Loucy (cell line): Measurements from ENCODE around the gene EHD2.

Experiments used
- H2AFZ ChIP-seq: fragments of 200-600 bp; sonication (generic); 2 replicates; pipeline ENCODE4 v1.6.0; 2016; ENCODE audit warnings: antibody characterized with exemption, mild to moderate bottlenecking, low read length, moderate library complexity
- H3F3A ChIP-seq: fragments of 200-600 bp; 2 replicates; pipeline ENCODE4 v1.6.0; 2016; ENCODE audit warnings: antibody characterized with exemption, low read depth, mild to moderate bottlenecking
- H3K27me3 ChIP-seq: fragments of 200-600 bp; sonication (generic); 2 replicates; pipeline ENCODE4 v1.6.1; 2014; ENCODE audit warnings: low read length, mild to moderate bottlenecking; ENCODE audit not compliant: insufficient read depth, poor library complexity, severe bottlenecking
- H3K36me3 ChIP-seq: fragments of 200-600 bp; sonication (generic); 2 replicates; pipeline ENCODE4 v1.6.1; 2016; ENCODE audit warnings: low read length; ENCODE audit not compliant: insufficient read depth
- H3K4me1 ChIP-seq: fragments of 200-600 bp; sonication (generic); 2 replicates; pipeline ENCODE4 v1.5.1; 2014; ENCODE audit warnings: low read length, mild to moderate bottlenecking; ENCODE audit not compliant: insufficient read depth, poor library complexity, severe bottlenecking
- H3K4me2 ChIP-seq: fragments of 200-600 bp; sonication (generic); 2 replicates; pipeline ENCODE4 v1.6.0; 2014; ENCODE audit warnings: antibody characterized with exemption, low read length, low read depth, mild to moderate bottlenecking; ENCODE audit not compliant: poor library complexity, severe bottlenecking
- H3K4me3 ChIP-seq: fragments of 200-600 bp; sonication (generic); 2 replicates; pipeline ENCODE4 v1.5.1; 2014; ENCODE audit warnings: low read length, mild to moderate bottlenecking, mixed read lengths; ENCODE audit not compliant: poor library complexity, severe bottlenecking
- H3K79me2 ChIP-seq: fragments of 200-600 bp; sonication (generic); 2 replicates; pipeline ENCODE4 v1.6.1; 2014; ENCODE audit warnings: low read length; ENCODE audit not compliant: insufficient read depth
- H3K9ac ChIP-seq: fragments of 200-600 bp; sonication (generic); 2 replicates; pipeline ENCODE4 v1.6.0; 2014; ENCODE audit warnings: mild to moderate bottlenecking, low read depth, low read length, moderate library complexity; ENCODE audit not compliant: poor library complexity, severe bottlenecking
- H3K9me2 ChIP-seq: fragments of 200-600 bp; sonication (generic); replicated peaks from 2 replicates; pipeline ENCODE4 v1.6.1; 2016; ENCODE audit warnings: low read depth, low read length, mixed read lengths
- H3K9me3 ChIP-seq: fragments of 200-600 bp; sonication (generic); 2 replicates; pipeline ENCODE4 v1.6.1; 2014; ENCODE audit warnings: mild to moderate bottlenecking, antibody characterized with exemption, low read length, low read depth; ENCODE audit not compliant: insufficient read depth
- H4K20me1 ChIP-seq: fragments of 200-600 bp; sonication (generic); 2 replicates; pipeline ENCODE4 v1.6.0; 2014; ENCODE audit warnings: antibody characterized with exemption, low read length, mild to moderate bottlenecking; ENCODE audit not compliant: insufficient read depth, poor library complexity, severe bottlenecking
- CTCF ChIP-seq: fragments of 200-600 bp; sonication (generic); conservative IDR thresholded peaks from 2 replicates; pipeline ENCODE4 v1.5.1; 2014; ENCODE audit warnings: mild to moderate bottlenecking, antibody characterized with exemption, low read length
- EZH2phosphoT487 ChIP-seq: fragments of 200-600 bp; IDR thresholded peaks from 2 replicates; pipeline ENCODE4 v1.6.1; 2018; ENCODE audit warnings: antibody characterized with exemption, mild to moderate bottlenecking, moderate library complexity, borderline replicate concordance

The EHD2 gene

DNA sequence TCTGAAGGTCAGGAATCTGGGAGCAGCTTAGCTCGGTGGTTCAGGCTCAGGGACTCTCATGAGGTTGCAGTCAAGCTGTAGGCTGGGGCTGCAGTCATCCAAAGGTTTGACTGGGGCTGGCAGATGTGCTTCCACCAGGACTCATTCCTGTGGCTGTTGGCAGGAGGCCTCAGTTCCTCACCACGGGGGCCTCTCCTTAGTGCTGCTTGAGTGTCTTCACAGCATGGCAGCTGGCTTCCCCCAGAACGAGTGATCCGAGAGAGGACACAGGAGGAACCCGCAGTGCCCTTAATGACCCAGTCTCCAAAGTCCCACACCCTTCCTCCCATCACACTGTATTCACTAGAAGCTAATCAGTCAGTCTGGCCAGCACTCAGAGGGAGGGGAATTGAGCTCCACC is 38.7 kb upstream of the EHD2 start:
- H3F3A ChIP-seq = no peaks in the 10 kb centered on the region
- no peaks in the 10 kb centered on the region for H3K9me3 ChIP-seq
- no peak overlapping the region for H3K4me2 ChIP-seq
- no peaks in the 10 kb centered on the region for H3K4me1 ChIP-seq
- H3K4me3 ChIP-seq = no peak overlapping the region
- peaks cover 5% of the 10 kb centered on the region; the same call in 1 of the 2 replicates for H3K79me2 ChIP-seq
- H3K9ac ChIP-seq = no peak overlapping the region
- H2AFZ ChIP-seq = no peak overlapping the region
- no peaks in the 10 kb centered on the region for H3K9me2 ChIP-seq
- TF ChIP-seq CTCF (no peak), EZH2phosphoT487 (no peak)
- H4K20me1 ChIP-seq = no peaks in the 10 kb centered on the region
- no peaks in the 10 kb centered on the region for H3K27me3 ChIP-seq
- H3K36me3 ChIP-seq = peaks cover 44% of the 10 kb centered on the region; the same call in 1 of the 2 replicates

GRCh38 chr19:47675271-47675670 is 38.0 kb upstream of the EHD2 start:
- Histone ChIP-seq H3K4me1 (no peaks in the 10 kb centered on the region), H3K9ac (no peak overlapping the region), H3K4me2 (no peak overlapping the region), H3K4me3 (no peak overlapping the region), H3K9me2 (no peaks in the 10 kb centered on the region), H2AFZ (no peak overlapping the region), H3K36me3 (peaks cover 41% of the 10 kb centered on the region; the same call in 1 of the 2 replicates), H3K27me3 (no peaks in the 10 kb centered on the region), H4K20me1 (no peaks in the 10 kb centered on the region), H3K79me2 (0 out of 2 replicates have a peak, but pooled peaks cover 4% of the 10 kb centered on the region), H3F3A (no peaks in the 10 kb centered on the region), H3K9me3 (no peaks in the 10 kb centered on the region)
- TF ChIP-seq EZH2phosphoT487 (no peak), CTCF (no peak)

DNA sequence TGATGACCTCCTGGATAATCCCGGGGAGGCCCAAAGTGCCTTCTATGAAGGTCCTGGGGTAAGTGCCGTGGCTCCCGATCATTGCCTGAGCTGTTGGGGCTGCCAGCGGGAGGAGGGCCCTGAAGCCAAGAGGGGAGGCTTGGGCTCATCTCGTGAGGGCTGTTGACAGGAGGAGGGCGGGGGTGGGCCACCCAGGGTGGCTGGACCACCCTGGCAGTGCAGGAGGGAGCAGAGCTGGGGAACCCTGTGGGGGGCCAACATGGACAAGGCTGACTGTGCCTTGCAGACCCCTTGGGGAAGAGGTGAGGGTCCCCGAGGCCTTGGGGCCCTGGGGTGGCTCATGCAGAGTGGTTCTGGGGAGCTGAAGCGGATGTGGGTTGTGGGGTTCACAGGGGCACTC is 37.4 kb upstream of the EHD2 start:
- no peak overlapping the region for H3K4me3 ChIP-seq
- peaks cover 39% of the 10 kb centered on the region; the same call in 1 of the 2 replicates for H3K36me3 ChIP-seq
- no peaks in the 10 kb centered on the region for H3K4me1 ChIP-seq
- no peaks in the 10 kb centered on the region for H3F3A ChIP-seq
- no peak overlapping the region for H2AFZ ChIP-seq
- H3K4me2 ChIP-seq = no peak overlapping the region
- H3K27me3 ChIP-seq = no peaks in the 10 kb centered on the region
- no peaks in the 10 kb centered on the region for H3K79me2 ChIP-seq
- TF ChIP-seq EZH2phosphoT487 = no peak
- TF ChIP-seq CTCF = no peak
- H3K9me2 ChIP-seq = no peaks in the 10 kb centered on the region
- H4K20me1 ChIP-seq = no peaks in the 10 kb centered on the region
- H3K9me3 ChIP-seq = no peaks in the 10 kb centered on the region
- H3K9ac ChIP-seq = no peak overlapping the region
